Activated naive CD4-positive, alpha-beta T cell treated with Interleukin-2 at 50 U/mL for 16 hours (primary cell): ENCODE measurements around the gene KDR.

Experiments used
- DNase-seq: peaks from one replicate; pipeline ENCODE4 v3.0.0-alpha.2; 2020

KDR gene

GRCh38 chr4:55122235-55122634, 3.2 kb downstream of the KDR start:
- no peak for DNase-seq

DNA sequence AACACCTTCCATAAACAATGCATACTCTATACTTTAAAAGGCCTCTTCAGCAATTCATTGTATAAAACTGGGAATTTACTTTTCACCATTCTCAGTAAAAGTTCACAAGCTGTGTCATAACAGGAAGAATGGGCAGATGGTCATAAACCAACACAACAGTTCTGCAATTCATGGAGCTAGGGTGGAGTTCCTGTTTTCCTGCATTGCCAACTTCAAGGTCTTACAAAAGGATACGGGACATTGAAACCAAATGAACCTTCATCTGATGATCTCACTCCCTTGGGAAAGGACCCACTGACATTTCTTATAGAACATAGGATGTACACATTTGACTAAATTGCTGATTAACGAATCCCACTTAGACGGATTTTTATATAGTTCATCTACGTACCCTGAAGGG, 4.1 kb downstream of the KDR start:
- DNase-seq, result no peak

DNA sequence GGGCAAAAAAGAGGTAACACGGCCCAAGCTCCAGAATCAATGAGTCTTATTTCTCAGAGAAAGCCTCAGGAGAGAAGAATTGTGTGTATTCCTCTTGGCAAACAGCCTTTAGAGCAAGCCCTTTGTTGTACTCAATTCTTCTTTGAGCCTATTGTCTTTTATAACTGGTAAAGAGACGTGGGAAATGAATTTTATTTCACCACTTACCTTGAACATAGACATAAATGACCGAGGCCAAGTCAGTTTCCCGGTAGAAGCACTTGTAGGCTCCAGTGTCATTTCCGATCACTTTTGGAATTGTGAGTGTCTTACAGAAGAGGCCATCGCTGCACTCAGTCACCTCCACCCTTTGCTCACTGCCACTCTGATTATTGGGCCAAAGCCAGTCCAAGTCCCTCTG, 7.0 kb downstream of the KDR start:
- DNase-seq, result no peak

GRCh38 chr4:55117511-55117910, 7.9 kb downstream of the KDR start:
- DNase-seq, result no peak

DNA sequence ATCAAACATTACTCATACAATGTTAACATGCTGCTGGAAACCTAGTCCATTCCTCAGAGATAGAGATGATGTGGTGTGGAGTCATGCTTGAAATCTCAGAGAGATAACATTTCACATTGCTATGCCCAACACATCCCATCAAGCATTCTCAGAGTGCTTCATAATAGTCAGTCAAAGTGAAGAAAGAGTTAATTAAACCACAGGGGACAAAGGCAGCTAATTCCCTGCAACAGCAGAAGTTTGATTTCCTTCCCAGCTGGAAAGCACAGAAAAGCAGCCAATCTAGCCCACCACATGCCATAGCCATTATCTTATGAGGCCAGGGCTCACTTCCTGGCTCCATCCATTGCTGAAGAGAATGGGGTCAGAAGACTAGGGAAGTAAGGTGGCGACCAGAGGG, 8.9 kb downstream of the KDR start:
- DNase-seq, result no peak

- no peak for DNase-seq
These were observed 13.8 kb downstream of the KDR start for GRCh38 chr4:55111601-55112000.

- DNase-seq, result no peak
These were observed 15.3 kb downstream of the KDR start for GRCh38 chr4:55110131-55110530.

GRCh38 chr4:55107054-55107453, 18.3 kb downstream of the KDR start:
- no peak for DNase-seq

DNA sequence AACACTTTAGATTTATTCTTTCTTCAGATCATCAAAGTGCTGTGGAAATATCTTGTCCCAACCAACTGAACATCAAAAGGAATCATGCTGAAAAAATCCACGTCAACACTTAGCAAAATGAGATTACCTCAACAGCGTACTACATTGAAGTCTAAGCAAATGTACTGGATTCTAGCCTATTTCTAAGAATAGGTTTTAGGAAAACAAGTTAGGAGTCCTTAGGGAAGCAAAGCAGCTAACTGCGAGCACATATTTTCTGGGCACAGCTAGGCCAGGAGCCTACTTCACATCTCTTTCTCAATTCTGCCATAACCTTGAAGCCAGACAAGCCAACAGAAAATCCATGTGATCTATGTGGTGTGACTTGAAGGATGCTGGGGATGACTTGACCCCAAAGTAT, 22.2 kb downstream of the KDR start:
- DNase-seq, result no peak

DNA sequence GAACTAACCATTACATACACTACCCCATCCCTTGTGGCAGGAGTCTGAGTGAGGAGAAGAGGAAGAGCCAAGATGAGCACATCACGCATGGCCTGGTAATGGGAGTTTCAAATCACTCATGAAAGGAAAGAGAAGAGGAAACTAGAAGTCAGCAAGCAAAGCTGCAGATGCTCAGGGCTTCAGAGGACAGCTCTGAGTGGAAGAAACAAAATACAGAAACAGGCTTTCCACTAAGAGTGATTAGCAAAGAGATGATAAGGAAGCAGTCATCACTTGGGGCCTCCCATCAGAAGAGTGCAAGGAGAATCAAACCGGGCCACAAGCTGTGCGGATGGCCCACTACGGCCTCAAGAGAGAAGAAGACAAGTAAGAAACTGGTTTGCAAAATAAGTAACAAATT, 25.6 kb downstream of the KDR start:
- no peak for DNase-seq

- no peak for DNase-seq
These were observed 26.8 kb downstream of the KDR start for GRCh38 chr4:55098456-55099204.

GRCh38 chr4:55096619-55097018, 28.8 kb downstream of the KDR start:
- DNase-seq, result no peak

DNA sequence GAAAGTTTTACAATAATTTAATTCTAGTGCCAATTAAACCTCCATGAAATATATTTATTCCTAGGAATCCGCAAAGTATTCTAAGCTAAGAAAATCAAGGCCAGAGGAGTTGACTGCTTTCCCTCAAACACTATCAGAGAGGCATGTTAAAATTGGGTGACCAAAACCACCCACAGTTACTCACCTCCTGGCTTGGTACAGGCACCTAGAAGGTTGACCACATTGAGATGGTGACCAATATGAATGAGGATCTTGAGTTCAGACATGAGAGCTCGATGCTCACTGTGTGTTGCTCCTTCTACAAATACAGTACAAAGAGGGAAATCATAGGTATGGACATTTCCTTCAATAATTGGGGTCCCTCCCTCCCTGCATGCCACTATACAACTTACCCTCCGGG, 29.4 kb downstream of the KDR start:
- DNase-seq, result no peak

DNA sequence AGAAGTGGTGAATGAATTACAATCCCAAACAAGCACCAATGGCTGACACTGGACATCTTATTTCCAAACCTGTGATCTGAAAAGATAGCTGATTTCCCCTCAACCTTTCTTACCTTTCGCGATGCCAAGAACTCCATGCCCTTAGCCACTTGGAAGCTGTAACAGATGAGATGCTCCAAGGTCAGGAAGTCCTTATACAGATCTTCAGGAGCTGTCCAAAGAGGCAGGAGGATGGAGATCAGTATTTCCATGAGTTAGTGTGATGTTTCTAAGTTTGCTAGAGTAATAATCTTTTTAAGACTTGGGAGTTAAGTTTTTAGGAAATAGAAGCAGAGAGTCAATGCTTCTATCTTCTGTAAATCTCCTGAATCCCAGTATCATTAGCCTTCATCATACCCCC, 32.9 kb downstream of the KDR start:
- DNase-seq, result no peak

DNA sequence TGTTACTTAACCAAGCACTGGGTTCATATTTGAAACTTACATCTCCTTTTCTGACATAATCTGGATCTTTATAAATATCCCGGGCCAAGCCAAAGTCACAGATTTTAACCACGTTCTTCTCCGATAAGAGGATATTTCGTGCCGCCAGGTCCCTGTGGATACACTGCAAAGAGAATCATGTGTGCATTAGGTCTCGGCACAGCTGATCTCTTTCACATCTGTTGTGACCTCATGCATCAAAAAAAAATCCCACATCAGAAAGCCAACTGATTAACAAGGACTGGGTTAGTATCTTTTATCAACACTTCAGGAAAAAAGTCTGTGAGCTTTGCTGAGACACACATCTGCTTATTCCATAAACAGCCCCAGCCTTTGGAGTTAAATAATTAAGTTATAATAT, 35.5 kb downstream of the KDR start:
- no peak for DNase-seq

- DNase-seq, result no peak
These were observed 37.5 kb downstream of the KDR start for GRCh38 chr4:55087913-55088260.

- DNase-seq, result no peak
These were observed 38.1 kb downstream of the KDR start for GRCh38 chr4:55087009-55087912.

DNA sequence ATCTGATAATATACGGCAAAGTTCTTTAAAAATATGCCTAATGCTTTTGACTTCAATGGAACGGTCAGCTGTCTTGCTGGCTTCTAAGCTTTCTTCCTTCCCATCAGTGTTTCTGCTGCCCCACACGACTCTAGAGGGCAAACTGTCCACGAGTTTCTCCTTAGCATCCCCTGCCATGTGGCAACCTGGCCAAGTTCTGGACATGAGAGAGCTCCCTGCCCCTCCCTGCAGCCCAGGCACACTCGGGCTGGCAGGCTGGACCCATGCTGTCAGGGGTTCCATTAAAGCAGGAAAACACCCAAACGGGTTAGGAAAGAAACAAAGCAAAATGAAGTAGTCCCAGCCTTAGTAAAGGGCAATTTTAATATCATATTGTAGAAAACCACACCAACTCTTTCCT, 38.8 kb downstream of the KDR start:
- no peak for DNase-seq

GRCh38 chr4:55083735-55084134, 41.7 kb downstream of the KDR start:
- DNase-seq, result no peak

DNA sequence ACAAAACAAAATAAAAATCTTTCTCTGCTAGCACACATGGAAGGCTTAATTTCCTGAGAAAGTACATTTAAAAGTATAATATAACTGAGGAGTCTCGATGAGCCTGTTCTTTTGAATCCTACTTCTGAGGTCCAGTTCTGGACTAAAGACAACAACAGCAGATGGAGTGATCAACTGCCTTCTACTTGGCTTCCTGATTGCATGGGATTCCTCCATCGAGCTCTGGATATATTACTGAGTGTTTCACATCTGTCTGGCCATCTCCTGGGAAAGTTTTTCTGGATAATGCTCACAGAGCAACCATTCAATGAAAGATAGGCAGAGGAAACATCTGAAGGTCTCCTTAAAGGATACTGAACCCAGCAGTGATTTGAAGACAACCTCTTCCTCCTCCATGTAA, 42.6 kb downstream of the KDR start:
- DNase-seq, result no peak

DNA sequence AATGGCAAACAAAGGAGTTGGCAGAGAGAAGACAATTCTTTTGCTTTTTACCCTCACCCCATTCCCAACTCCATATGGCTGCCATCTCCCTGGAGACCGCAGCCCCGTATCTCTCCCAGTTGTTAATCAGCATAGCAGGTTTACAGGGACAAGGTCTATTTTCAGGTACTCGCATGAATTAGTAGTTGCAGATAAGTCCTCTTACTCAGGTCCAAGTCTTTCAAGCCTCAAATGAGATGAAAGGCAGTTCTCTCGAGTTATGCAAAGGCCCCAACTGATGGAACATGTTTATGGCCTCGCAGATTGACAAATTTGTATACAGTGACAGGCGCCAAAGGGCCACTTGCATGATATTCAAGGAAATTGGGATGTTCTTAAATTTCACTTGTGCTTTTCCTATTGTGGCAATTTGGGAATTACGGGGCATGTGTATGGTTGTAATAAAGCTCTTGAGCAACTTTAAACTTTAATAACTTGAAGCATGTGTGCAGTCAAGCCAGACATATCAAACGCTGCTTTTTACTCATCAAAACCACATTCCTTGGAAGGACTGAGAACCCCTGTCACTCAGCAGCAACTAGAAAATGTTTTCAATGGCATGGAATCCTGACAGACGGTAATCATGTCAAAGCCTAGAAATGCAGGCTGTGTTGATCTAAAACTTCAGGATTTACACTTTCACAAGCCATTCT, 45.1 kb downstream of the KDR start:
- DNase-seq, result no peak

DNA sequence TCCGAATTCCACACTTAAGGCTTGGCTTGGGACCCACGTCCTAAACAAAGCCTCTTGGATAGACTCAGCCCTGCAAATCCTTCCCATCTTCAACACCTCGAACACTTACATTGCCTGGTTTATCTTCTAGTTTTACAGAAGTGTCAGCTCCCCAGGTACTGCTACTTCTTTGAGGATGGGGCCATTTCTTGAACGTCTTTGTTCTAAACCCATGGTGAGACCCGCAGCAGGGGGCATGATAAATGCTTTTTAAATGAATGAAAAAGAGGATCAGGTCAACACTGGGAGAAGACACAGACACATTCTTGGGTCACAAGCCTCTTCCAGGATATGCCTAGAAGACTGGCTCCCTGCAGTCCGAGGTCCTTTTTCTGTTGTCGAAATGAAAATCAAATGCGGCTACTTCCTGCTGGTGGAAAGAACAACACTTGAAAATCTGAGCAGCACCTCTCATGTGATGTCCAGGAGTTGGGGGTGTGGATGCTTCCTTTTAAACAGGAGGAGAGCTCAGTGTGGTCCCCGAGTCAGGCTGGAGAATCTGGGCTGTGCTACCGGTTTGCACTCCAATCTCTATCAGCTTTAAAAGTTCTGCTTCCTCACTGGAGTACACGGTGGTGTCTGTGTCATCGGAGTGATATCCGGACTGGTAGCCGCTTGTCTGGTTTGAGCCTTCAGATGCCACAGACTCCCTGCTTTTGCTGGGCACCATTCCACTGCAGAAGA, 45.8 kb downstream of the KDR start:
- no peak for DNase-seq

GRCh38 chr4:55078987-55079386, 46.4 kb downstream of the KDR start:
- DNase-seq, result no peak
